Measurements from ENCODE around the gene EIF2B2.
"Not testable (repeated sequence)": the region's sequence is repeated elsewhere in the genome, so short reads cannot be mapped to it uniquely, and the experiment has no call there.

EIF2B2 gene

GRCh38 chr14:74994182-74994581, 8.5 kb upstream of the EIF2B2 start:
- DNase-seq (ENCODE audit: low read depth): not testable (repeated sequence)

DNA sequence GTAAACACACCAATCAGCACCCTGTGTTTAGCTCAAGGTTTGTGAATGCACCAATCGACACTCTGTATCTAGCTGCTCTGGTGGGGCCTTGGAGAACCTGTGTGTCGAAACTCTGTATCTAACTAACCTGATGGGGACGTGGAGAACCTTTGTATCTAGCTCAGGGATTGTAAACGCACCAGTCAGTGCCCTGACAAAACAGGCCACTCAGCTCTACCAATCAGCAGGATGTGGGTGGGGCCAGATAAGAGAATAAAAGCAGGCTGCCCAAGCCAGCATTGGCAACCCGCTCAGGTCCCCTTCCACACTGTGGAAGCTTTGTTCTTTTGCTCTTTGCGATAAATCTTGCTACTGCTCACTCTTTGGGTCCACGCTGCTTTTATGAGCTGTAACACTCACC, 6.9 kb upstream of the EIF2B2 start:
- DNase-seq (ENCODE audit: low read depth): not testable (repeated sequence)

- DNase-seq (ENCODE audit: low read depth): no peak
Measured at GRCh38 chr14:75001261-75001660, 1.5 kb upstream of the EIF2B2 start.

GRCh38 chr14:75001899-75002298, 822 bp upstream of the EIF2B2 start:
- DNase-seq (ENCODE audit: low read depth): no peak

- DNase-seq (ENCODE audit: low read depth): no peak
Measured at GRCh38 chr14:75003250-75004027, 718 bp downstream of the EIF2B2 start.

DNA sequence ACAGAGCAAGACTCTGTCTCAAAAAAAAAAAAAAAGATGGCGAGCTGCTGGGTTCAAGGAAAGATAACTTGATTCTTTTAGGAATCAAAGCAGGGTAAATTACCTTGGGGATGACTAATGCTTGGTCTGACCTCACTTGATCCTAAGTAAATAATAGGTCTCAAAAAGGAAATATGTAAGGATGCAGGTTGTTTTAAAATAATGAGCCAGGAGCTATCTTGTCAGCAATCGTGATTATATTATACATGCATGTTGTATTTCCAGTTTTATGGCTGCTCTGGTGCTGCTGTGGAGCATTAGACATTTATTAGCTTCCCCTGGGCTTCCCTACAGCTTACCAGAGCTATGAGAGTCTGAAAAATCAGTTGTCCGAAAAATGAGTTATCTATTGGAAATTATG, 2.6 kb downstream of the EIF2B2 start:
- DNase-seq (ENCODE audit: low read depth): no peak

GRCh38 chr14:75009176-75009575, 6.5 kb downstream of the EIF2B2 start:
- no peak for DNase-seq (ENCODE audit: low read depth)

DNA sequence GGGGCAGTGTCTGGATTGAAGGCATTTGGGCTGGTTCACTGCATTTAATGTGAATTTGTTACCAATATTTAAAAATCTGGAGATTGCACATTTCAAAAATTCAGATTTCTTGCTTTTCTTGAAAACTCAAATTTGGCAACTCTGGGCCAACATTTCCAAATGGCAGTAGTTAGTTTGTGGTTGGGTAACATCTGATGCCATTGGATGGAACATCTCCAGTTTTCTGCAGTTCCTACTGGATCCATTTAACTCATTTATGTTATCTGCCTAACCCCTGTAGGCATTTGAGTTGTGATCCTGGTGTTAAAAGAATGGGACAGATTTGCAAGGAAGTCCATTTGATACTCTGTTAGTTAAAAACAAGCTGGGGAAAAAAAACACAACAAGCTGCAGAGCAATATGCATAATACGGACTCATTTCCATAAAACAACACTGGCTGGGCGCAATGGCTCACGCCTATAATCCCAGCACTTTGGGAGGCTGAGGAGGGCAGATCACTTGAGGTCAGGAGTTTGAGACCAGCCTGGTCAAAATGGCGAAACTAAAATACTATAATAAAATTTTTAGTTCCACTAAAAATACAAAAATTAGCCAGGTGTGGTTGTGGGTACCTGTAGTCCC, 7.9 kb downstream of the EIF2B2 start:
- peak; percentile 9 for DNase-seq (ENCODE audit: low read depth)

- DNase-seq (ENCODE audit: low read depth): peak; percentile 24
Measured at GRCh38 chr14:75011356-75011994, 8.8 kb downstream of the EIF2B2 start.

- DNase-seq (ENCODE audit: low read depth): no peak
Measured at GRCh38 chr14:75013290-75013689, 10.6 kb downstream of the EIF2B2 start.

DNA sequence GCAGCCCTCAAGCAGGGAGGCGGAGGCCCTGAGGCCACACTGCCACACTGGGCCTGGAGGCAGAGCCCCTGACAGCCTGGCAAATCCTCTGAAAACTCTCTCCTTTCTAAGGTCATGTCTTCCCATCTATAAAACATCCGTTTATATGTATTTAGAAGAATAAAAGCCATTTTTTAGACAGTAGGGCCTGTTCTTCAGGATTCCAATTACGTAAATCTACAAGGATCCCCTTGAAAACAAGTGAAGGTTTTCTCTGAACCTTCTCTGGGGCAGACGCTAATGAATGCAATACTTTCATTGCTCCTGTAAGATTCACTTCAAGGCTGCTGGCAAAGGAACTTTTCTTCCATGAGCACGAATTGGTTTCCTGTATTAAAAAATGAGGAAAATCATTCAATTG, 12.8 kb downstream of the EIF2B2 start:
- DNase-seq (ENCODE audit: low read depth): no peak

DNA sequence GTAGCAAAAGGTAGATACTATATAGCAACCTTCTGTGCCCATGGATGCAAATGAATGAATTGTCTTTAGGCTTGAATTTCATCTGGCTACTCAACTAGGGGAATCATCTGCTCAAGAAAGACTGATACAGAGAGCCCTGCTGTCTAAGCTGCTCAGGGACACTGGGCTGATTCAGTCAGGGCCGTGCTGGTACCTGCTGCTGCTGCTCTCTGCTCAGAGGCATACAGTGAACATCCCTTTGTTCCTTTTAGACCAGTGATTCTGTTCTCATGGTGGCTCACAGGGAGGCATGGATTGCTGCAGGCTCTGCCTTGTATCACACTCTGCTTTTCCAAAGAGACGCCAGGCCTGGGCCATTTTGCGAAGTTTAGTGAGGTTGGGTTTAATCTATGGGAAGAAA, 14.1 kb downstream of the EIF2B2 start:
- no peak for DNase-seq (ENCODE audit: low read depth)

GRCh38 chr14:75018694-75019093, 16.0 kb downstream of the EIF2B2 start:
- DNase-seq (ENCODE audit: low read depth): no peak

DNA sequence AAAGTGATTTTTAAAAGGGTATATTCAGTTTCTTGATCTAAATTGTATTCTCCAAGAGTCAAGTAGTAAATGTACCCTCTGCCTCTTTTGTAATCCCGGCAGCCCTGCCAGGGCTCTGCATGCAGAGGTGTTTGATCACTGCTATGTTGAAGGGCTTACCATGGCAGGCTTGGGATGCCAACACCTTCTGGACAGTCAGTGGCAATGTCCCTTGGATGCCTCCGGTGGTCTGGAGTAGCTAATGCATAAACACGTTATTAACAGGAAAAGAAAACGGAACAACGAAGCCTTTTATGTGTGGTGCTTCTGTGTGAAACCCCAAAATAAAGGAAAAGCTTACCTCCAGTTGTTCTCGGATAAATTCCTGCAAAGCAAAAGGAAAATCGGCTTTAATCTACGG, 19.9 kb downstream of the EIF2B2 start:
- no peak for DNase-seq (ENCODE audit: low read depth)

DNA sequence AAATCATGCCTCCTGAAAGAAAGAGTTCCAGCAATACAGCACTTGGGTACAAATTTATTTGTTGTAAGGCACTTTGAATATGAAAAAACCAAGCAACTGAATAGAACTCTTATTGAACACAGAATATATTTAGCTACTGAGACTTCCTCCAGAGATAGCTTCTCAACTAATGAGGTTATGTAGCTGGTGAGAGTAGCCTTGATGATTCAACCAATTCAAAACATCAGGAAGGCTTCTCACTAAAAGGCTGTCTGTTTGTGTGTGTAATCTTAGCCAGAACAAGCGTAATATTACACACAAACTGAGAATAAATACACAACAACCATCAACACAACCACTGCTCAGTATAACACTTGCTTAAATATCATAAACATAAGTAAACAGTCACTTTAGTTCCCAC, 20.4 kb downstream of the EIF2B2 start:
- no peak for DNase-seq (ENCODE audit: low read depth)

GRCh38 chr14:75025082-75025481, 22.4 kb downstream of the EIF2B2 start:
- no peak for DNase-seq (ENCODE audit: low read depth)

DNA sequence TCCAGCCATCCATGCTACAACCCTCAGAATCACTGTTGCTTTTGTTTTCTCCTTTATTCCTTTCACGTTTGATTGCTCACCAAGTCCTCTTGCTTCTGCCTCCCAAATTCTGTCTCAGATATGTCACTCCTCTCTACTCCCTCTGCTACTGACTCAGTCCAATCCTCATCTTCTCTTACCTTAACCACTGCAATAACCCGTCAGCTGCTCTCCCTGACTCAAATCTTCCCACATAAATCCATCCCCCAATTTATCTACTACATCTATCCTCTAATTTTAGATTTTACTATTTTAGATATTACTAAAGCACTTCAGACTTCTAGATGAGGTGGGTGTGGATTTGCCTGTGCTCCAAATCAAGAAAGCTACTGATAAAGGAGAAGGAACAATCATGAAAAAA, 23.2 kb downstream of the EIF2B2 start:
- DNase-seq (ENCODE audit: low read depth): no peak

DNA sequence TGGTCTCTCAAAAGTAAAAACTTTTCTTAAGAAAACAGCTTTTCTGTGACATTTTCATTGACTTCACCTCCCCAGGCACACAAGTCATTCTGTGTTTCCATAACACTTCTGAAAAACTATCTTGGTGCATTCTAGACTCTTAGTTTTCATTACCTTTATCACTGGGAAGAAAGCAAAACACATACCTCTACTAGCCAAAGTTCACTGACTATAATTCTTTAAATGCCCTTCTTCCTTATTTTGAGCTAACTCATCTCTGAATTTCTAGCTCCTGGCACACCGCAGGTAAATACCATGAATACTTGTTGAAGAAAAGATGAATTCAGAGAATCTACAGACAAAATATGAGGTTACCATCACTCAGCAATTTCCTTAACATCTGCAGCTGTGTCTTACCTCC, 27.4 kb downstream of the EIF2B2 start:
- DNase-seq (ENCODE audit: low read depth): no peak

- DNase-seq (ENCODE audit: low read depth): no peak
Measured at GRCh38 chr14:75032939-75033338, 30.2 kb downstream of the EIF2B2 start.

GRCh38 chr14:75040507-75040906, 37.8 kb downstream of the EIF2B2 start:
- no peak for DNase-seq (ENCODE audit: low read depth)

GRCh38 chr14:75040959-75041358, 38.2 kb downstream of the EIF2B2 start:
- no peak for DNase-seq (ENCODE audit: low read depth)

DNA sequence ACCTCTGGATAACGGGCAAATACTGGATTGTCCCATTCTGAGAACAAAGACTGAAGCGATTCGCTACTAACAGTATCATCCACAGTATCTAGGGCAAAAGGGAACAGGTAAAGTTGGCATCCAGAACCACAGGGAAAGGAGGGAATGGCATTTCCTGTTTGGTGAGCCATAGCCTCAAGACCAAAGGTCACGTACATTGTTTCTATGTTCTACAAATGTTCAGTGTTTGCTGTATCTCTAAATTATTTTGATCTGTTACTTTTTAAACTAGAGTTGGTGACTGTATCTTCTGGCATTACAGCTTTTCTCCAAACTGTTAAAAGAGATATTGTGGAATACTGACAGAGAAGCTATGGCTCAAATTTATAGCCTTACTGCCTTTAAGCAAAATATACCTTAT, 38.9 kb downstream of the EIF2B2 start:
- DNase-seq (ENCODE audit: low read depth): no peak

DNA sequence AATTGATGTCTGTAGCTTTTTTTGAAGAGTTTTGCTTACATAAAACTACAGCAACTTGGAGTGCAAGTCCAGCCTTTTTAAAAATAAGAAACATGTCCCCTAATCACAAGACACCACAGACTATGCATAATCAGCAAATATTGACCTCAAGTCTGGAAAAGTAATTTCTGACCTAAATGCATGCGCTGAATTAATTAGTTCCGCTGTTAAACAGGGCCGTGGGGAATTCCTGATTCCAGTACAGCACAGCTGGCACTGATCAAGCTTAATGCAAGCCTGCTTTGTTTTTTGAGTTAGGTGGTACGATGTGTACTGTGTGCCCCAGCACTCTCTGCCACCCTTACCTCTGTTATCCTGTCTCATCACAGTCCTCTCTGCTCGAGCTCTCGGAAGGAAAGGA, 39.3 kb downstream of the EIF2B2 start:
- no peak for DNase-seq (ENCODE audit: low read depth)

Measured in GM04504 (cell line).